ENCODE results near the gene CNFN.

CNFN gene

GRCh38 chr19:42389899-42390298 lies at the start of gene CNFN:
Gene CNFN, minus strand, starts transcription at chr19:42390297. Its CDS starts 1,260 bp downstream, at chr19:42389037.
- no peak for DNase-seq

- DNase-seq = no peak
These were observed 45.9 kb upstream of the CNFN start for GRCh38 chr19:42436006-42436405.

- no peak for DNase-seq
These were observed 45.2 kb upstream of the CNFN start for GRCh38 chr19:42435316-42435715.

- no peak for DNase-seq
These were observed 43.6 kb upstream of the CNFN start for GRCh38 chr19:42433503-42434260.

- DNase-seq = no peak
These were observed 41.4 kb upstream of the CNFN start for GRCh38 chr19:42431486-42431885.

- no peak for DNase-seq
These were observed 38.6 kb upstream of the CNFN start for GRCh38 chr19:42428676-42429075.

- DNase-seq = no peak
These were observed 37.2 kb upstream of the CNFN start, which contains the start of gene LIPE for GRCh38 chr19:42427313-42427712. Gene LIPE, minus strand, starts transcription at chr19:42427388. Its CDS starts 239 bp downstream, at chr19:42427149.

GRCh38 chr19:42426643-42427042 lies 36.5 kb upstream of the CNFN start:
- no peak for DNase-seq

GRCh38 chr19:42424712-42425131 lies 34.6 kb upstream of the CNFN start:
- DNase-seq = no peak

- no peak for DNase-seq
These were observed 34.2 kb upstream of the CNFN start for GRCh38 chr19:42424345-42424707.

- peak; percentile 90 for DNase-seq
These were observed 33.6 kb upstream of the CNFN start for GRCh38 chr19:42423462-42424344.

- DNase-seq = peak; percentile 53
These were observed 32.9 kb upstream of the CNFN start for GRCh38 chr19:42422901-42423461.

- no peak for DNase-seq
These were observed 32.2 kb upstream of the CNFN start for GRCh38 chr19:42422092-42422900.

- no peak for DNase-seq
These were observed 31.5 kb upstream of the CNFN start for GRCh38 chr19:42421591-42422031.

- no peak for DNase-seq
These were observed 31.0 kb upstream of the CNFN start for GRCh38 chr19:42421101-42421500.

GRCh38 chr19:42420055-42420544 lies 30.0 kb upstream of the CNFN start:
- peak; percentile 7 for DNase-seq

GRCh38 chr19:42419309-42419708 lies 29.2 kb upstream of the CNFN start:
- no peak for DNase-seq

- no peak for DNase-seq
These were observed 22.6 kb upstream of the CNFN start for GRCh38 chr19:42412661-42413076.

GRCh38 chr19:42412227-42412626 lies 22.1 kb upstream of the CNFN start:
- DNase-seq = no peak

GRCh38 chr19:42411581-42412178 lies 21.6 kb upstream of the CNFN start:
- no peak for DNase-seq

- DNase-seq = no peak
These were observed 20.3 kb upstream of the CNFN start for GRCh38 chr19:42410371-42410770.

GRCh38 chr19:42409477-42409876 lies 19.4 kb upstream of the CNFN start:
- DNase-seq = no peak
